WTC11 (cell line): ENCODE data around the gene ZBTB7C.

ENCODE experiments used
- NR2C2 ChIP-seq: sonication (generic); formaldehyde crosslinking; IDR thresholded peaks from 2 replicates; pipeline ENCODE4 v1.8.0; 2022; ENCODE audit warnings: mild to moderate bottlenecking, missing genetic modification reagents
- TF ChIP-seq, protein P1 (sequence below): fragments of 200-600 bp; IDR thresholded peaks from 2 replicates; pipeline ENCODE4 v1.8.0; 2022; ENCODE audit warnings: antibody characterized with exemption

DNA sequence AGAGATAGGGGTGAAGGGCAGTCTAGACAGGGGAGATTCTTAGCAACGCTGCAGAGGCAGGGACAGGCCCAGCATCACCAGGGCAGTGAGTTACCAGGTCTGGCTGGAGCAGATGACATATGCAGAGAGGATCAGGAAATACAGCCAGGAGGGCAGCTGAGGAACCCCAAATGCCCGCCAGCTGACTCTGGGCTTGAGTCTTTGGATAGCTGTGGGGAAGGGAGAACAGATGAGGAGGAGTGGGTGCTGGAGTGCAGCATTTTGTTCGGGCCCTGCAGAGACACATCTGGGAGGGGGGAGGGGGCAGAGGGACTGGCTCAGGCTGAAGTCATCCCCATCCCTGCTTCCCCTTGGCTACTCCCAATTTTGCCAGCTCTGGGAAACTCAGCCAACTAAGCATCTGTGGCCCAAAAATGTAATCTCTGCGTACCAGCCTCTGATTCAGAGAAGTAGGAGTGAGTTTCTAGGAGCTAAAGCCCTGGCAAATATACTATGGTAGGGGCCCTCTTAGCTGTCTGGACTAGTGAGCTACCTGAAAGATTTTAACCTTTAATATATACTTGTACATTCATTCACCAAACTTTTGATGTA, 214.5 kb downstream of the ZBTB7C start:
- TF ChIP-seq, protein P1, sequence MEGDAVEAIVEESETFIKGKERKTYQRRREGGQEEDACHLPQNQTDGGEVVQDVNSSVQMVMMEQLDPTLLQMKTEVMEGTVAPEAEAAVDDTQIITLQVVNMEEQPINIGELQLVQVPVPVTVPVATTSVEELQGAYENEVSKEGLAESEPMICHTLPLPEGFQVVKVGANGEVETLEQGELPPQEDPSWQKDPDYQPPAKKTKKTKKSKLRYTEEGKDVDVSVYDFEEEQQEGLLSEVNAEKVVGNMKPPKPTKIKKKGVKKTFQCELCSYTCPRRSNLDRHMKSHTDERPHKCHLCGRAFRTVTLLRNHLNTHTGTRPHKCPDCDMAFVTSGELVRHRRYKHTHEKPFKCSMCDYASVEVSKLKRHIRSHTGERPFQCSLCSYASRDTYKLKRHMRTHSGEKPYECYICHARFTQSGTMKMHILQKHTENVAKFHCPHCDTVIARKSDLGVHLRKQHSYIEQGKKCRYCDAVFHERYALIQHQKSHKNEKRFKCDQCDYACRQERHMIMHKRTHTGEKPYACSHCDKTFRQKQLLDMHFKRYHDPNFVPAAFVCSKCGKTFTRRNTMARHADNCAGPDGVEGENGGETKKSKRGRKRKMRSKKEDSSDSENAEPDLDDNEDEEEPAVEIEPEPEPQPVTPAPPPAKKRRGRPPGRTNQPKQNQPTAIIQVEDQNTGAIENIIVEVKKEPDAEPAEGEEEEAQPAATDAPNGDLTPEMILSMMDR = no peak
- no peak for TF ChIP-seq NR2C2 (CRISPR knock-in tag)
